Neural progenitor cell (in vitro differentiated cells): ENCODE measurements around the gene CTNNA1. TPM values are rescaled to one million over a fixed set of nuclear protein-coding genes. Genes with fewer than 3 reads are reported as not detected.

ENCODE experiments used
- DNase-seq: peaks from one replicate; pipeline ENCODE4 v3.0.0-alpha.2; 2016; ENCODE audit warnings: low spot score
- H2AFZ ChIP-seq: fragments of 200-600 bp; sonication (generic); replicated peaks from 2 replicates; pipeline ENCODE4 v1.6.1; 2016; ENCODE audit warnings: antibody characterized with exemption
- H3F3A ChIP-seq: fragments of 200-600 bp; sonication (generic); 2 replicates; pipeline ENCODE4 v1.6.1; 2016; ENCODE audit warnings: antibody characterized with exemption, low read depth
- H3K27ac ChIP-seq: fragments of 200-600 bp; sonication (generic); 2 replicates; pipeline ENCODE4 v1.5.1; 2016; ENCODE audit warnings: mild to moderate bottlenecking
- H3K27me3 ChIP-seq: fragments of 200-600 bp; sonication (generic); 2 replicates; pipeline ENCODE4 v1.6.1; 2016; ENCODE audit warnings: mild to moderate bottlenecking, moderate library complexity
- H3K36me3 ChIP-seq: fragments of 200-600 bp; sonication (generic); 2 replicates; pipeline ENCODE4 v1.5.1; 2016
- H3K4me1 ChIP-seq: fragments of 200-600 bp; sonication (generic); 2 replicates; pipeline ENCODE4 v1.6.1; 2016; ENCODE audit warnings: mixed run types
- H3K4me2 ChIP-seq: fragments of 200-600 bp; sonication (generic); 2 replicates; pipeline ENCODE4 v1.6.1; 2016
- H3K4me3 ChIP-seq: fragments of 200-600 bp; sonication (generic); 2 replicates; pipeline ENCODE4 v1.5.1; 2016
- H3K79me2 ChIP-seq: fragments of 200-600 bp; sonication (generic); 2 replicates; pipeline ENCODE4 v1.6.1; 2016; ENCODE audit warnings: low read depth
- H3K9ac ChIP-seq: fragments of 200-600 bp; sonication (generic); 2 replicates; pipeline ENCODE4 v1.6.1; 2016
- H3K9me3 ChIP-seq: fragments of 200-600 bp; sonication (generic); 2 replicates; pipeline ENCODE4 v1.5.1; 2016; ENCODE audit warnings: low read depth
- H4K20me1 ChIP-seq: fragments of 200-600 bp; sonication (generic); 2 replicates; pipeline ENCODE4 v1.6.1; 2016; ENCODE audit warnings: low read depth
- H3K27ac Mint-ChIP-seq: 3 replicates; pipeline ENCODE4 v1.8.0; 2021; ENCODE audit warnings: mixed read lengths
- H3K27me3 Mint-ChIP-seq: 2 replicates; pipeline ENCODE4 v1.8.0; 2022; ENCODE audit warnings: low read depth, mild to moderate bottlenecking, inconsistent platforms, moderate library complexity, mixed read lengths; ENCODE audit not compliant: insufficient read depth
- H3K36me3 Mint-ChIP-seq: 3 replicates; pipeline ENCODE4 v1.8.0; 2021; ENCODE audit warnings: mixed read lengths
- H3K4me1 Mint-ChIP-seq: 3 replicates; pipeline ENCODE4 v1.8.0; 2021; ENCODE audit warnings: mixed read lengths
- H3K4me3 Mint-ChIP-seq: 3 replicates; pipeline ENCODE4 v1.8.0; 2021; ENCODE audit warnings: mild to moderate bottlenecking, moderate library complexity, mixed read lengths
- H3K9me3 Mint-ChIP-seq: 3 replicates; pipeline ENCODE4 v1.8.0; 2020; ENCODE audit warnings: mixed read lengths
- EZH2 ChIP-seq: fragments of 200-600 bp; sonication (generic); IDR thresholded peaks from 2 replicates; pipeline ENCODE4 v1.6.1; 2017; ENCODE audit warnings: antibody characterized with exemption, mild to moderate bottlenecking, moderate library complexity
- EZH2phosphoT487 ChIP-seq: fragments of 200-600 bp; sonication (generic); IDR thresholded peaks from 2 replicates; pipeline ENCODE4 v1.6.1; 2017; ENCODE audit warnings: antibody characterized with exemption
- total RNA-seq: library from RNA; depleted of rRNA; stranded (reverse); fragments of >200 nt; gene quantifications from 2 replicates; pipeline ENCODE4 v1.2.3, GENCODE V29; 2015; ENCODE audit warnings: low replicate concordance
- TF ChIP-seq, protein P1 (sequence below): fragments of 200-600 bp; sonication (generic); IDR thresholded peaks from 2 replicates; pipeline ENCODE4 v1.5.1; 2017; ENCODE audit warnings: antibody characterized with exemption, mild to moderate bottlenecking

CTNNA1 gene
- total RNA-seq, 1 donor from 2014 or later: 305 TPM

DNA sequence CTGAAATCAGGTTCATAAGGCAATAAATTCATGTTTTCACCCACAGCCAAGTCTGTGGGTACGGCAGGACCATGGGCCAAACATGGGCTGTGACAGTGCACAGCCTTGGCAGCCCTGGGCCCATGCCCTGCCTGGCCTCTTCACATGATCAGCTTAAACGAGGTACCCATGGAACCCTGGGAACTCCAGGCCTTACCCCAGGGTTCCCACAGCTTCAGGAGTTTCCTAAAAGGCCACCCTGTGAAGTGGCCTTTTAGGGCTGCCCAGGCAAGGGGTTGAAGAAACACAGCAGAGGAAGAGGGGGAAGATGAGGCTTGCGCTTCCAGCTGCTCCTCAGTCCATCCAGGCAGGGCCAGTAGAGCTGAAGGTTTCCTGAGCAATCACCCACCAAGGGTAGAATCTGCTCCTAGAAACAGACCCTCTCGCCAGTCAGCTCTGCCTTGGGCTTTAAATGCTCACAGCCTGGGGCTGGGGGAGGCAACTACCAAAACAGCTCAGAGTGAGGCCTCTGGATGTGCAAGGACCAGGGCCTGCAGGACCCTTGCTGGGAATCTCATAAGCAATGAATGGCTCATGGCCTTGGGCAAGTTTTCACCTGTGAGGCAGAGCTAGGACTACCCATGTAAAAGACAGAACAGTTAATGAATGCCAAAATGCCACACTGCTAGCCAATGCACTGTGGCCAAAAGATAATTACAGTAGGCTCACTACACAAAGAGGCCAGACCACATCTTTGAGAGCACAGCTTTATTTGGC lies 201.2 kb downstream of the CTNNA1 start:
- Histone ChIP-seq H3K4me3 (no peak overlapping the region), H3K79me2 (no peaks in the 10 kb centered on the region), H4K20me1 (peaks cover 12% of the 10 kb centered on the region), H3K4me2 (no peak overlapping the region), H3F3A (no peaks in the 10 kb centered on the region), H2AFZ (no peak overlapping the region), H3K4me1 (peaks cover 40% of the 10 kb centered on the region), H3K27me3 (no peaks in the 10 kb centered on the region), H3K36me3 (no peaks in the 10 kb centered on the region), H3K27ac (no peak overlapping the region), H3K9ac (no peak overlapping the region), H3K9me3 (no peaks in the 10 kb centered on the region)
- no peaks in the 10 kb centered on the region for H3K9me3 Mint-ChIP-seq
- H3K36me3 Mint-ChIP-seq: no peaks in the 10 kb centered on the region
- peaks cover 14% of the 10 kb centered on the region for H3K27me3 Mint-ChIP-seq
- TF ChIP-seq EZH2phosphoT487 (no peak), EZH2 (no peak)
- TF ChIP-seq, protein P1, sequence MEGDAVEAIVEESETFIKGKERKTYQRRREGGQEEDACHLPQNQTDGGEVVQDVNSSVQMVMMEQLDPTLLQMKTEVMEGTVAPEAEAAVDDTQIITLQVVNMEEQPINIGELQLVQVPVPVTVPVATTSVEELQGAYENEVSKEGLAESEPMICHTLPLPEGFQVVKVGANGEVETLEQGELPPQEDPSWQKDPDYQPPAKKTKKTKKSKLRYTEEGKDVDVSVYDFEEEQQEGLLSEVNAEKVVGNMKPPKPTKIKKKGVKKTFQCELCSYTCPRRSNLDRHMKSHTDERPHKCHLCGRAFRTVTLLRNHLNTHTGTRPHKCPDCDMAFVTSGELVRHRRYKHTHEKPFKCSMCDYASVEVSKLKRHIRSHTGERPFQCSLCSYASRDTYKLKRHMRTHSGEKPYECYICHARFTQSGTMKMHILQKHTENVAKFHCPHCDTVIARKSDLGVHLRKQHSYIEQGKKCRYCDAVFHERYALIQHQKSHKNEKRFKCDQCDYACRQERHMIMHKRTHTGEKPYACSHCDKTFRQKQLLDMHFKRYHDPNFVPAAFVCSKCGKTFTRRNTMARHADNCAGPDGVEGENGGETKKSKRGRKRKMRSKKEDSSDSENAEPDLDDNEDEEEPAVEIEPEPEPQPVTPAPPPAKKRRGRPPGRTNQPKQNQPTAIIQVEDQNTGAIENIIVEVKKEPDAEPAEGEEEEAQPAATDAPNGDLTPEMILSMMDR: no peak
- DNase-seq: no peak
- no peak overlapping the region for H3K4me3 Mint-ChIP-seq
- H3K27ac Mint-ChIP-seq: peak overlapping the region; percentile 88
- peaks cover 56% of the 10 kb centered on the region for H3K4me1 Mint-ChIP-seq

DNA sequence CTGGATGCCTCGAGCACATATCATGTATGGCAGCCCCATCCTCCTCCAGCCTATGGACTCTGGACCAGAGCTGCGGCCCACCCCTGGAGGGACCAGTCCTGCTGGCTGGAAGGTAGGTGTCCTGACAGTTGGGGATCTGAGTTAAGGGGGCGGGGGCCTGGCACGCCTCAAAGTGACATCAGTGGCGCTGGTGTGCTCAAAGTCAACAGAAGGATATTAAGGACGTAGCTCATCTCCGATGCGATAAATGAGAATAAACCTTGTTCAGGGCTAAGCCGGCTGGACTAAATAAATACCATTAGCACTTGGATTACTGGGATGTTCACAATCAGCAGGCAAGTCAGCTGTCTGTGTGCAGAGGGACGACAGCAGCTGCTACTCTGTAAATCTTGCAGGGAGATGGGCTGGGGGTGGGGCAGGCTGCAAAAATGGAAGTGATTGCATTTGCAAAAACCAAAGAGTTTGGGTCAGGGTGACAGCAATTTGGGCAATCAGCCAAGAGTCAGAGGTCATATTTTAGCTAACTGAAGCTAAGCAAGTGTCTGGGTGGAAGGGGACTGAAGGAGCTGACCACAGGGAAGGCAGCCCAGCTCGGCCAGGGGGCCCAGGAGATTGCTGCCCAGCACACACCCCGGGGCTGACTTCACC lies 201.9 kb downstream of the CTNNA1 start:
- DNase-seq: no peak
- Mint-ChIP-seq H3K9me3 (no peaks in the 10 kb centered on the region), H3K4me3 (no peak overlapping the region), H3K27ac (peak overlapping the region; percentile 88), H3K4me1 (peaks cover 51% of the 10 kb centered on the region), H3K27me3 (peaks cover 17% of the 10 kb centered on the region), H3K36me3 (no peaks in the 10 kb centered on the region)
- TF ChIP-seq, protein P1: no peak
- TF ChIP-seq EZH2: no peak
- TF ChIP-seq EZH2phosphoT487: no peak
- Histone ChIP-seq H3K9ac (no peak overlapping the region), H3K4me3 (no peak overlapping the region), H4K20me1 (peaks cover 12% of the 10 kb centered on the region), H3K4me1 (peaks cover 40% of the 10 kb centered on the region), H2AFZ (no peak overlapping the region), H3K9me3 (no peaks in the 10 kb centered on the region), H3K27me3 (no peaks in the 10 kb centered on the region), H3K79me2 (no peaks in the 10 kb centered on the region), H3F3A (no peaks in the 10 kb centered on the region), H3K4me2 (peak overlapping the region; percentile 13), H3K36me3 (no peaks in the 10 kb centered on the region), H3K27ac (no peak overlapping the region)

DNA sequence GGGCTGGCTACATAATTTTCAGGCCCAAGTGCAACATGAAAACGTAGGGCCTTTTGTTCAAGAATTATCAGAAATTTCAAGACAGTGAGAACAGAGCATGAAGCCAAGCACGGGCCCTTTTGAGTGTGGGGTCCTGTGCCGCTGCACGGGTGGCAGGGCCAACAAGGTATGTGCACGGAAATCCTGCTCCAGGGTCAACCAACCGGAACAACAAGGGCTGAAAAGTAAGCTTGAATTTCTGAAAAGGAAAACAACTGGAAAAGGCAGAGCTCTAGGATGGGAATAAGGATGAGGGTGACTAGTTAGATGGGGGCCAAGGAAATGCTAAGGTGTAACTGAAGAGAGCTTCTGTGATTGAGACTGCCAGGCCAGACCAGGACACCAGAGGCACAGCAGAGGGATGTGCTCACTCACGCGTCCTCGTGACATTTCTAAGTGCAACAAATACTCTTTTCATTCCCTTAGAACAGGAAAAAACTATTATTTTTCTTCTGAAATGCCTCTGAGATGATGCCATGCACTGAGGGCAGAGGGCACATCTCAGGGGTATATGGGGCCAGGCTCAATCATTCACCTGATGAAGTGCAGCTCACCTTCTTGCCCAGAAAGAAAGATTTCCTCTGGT lies 202.6 kb downstream of the CTNNA1 start:
- no peaks in the 10 kb centered on the region for H3K79me2 ChIP-seq
- H2AFZ ChIP-seq: no peak overlapping the region
- no peak for TF ChIP-seq EZH2
- no peak for TF ChIP-seq EZH2phosphoT487
- TF ChIP-seq, protein P1: no peak
- H3K4me1 Mint-ChIP-seq: peaks cover 50% of the 10 kb centered on the region
- peak overlapping the region; percentile 64 for H3K4me3 Mint-ChIP-seq
- H3K36me3 Mint-ChIP-seq: no peaks in the 10 kb centered on the region
- H4K20me1 ChIP-seq: peaks cover 12% of the 10 kb centered on the region
- H3K4me2 ChIP-seq: no peak overlapping the region
- DNase-seq: no peak
- peaks cover 37% of the 10 kb centered on the region for H3K4me1 ChIP-seq
- no peak overlapping the region for H3K4me3 ChIP-seq
- no peak overlapping the region for H3K27ac ChIP-seq
- peak overlapping the region; percentile 88 for H3K27ac Mint-ChIP-seq
- H3K9me3 Mint-ChIP-seq: no peaks in the 10 kb centered on the region
- peaks cover under 1% of the 10 kb centered on the region for H3K27me3 ChIP-seq
- H3K9me3 ChIP-seq: no peaks in the 10 kb centered on the region
- H3K9ac ChIP-seq: no peak overlapping the region
- H3K27me3 Mint-ChIP-seq: peaks cover 17% of the 10 kb centered on the region
- no peaks in the 10 kb centered on the region for H3K36me3 ChIP-seq
- H3F3A ChIP-seq: peaks cover under 1% of the 10 kb centered on the region
